Activated T-cell treated with anti-CD3 and anti-CD28 coated beads, Interleukin-2, amount 50 U/mL, for 72 hours (primary cell): ENCODE measurements around the gene EIF4E2. TPM values are rescaled to one million over a fixed set of nuclear protein-coding genes. Genes with fewer than 3 reads are reported as not detected.
"Not testable (repeated sequence)": the region's sequence is repeated elsewhere in the genome, so short reads cannot be mapped to it uniquely, and the experiment has no call there.

Experiments used
- ATAC-seq, 2 donors: fragments of 150-1000 bp; cut with Tn5 transposase; replicated peaks in 1 of 2; 2 replicates each; pipeline ENCODE4 v1.10.0; 2021; ENCODE audit warnings: moderate library complexity in 2 of 2, mild to moderate bottlenecking in 1 of 2
- DNase-seq, 2 donors: peaks; one replicate each; pipeline ENCODE4 v3.0.0; 2021 to 2022; ENCODE audit warnings: mixed read lengths in 1 of 2
- H3K27ac Mint-ChIP-seq: one replicate; pipeline ENCODE4 v1.8.0; 2022; ENCODE audit warnings: mild to moderate bottlenecking, moderate library complexity, mixed read lengths
- H3K27me3 Mint-ChIP-seq: one replicate; pipeline ENCODE4 v1.8.0; 2022; ENCODE audit warnings: low read depth, mixed read lengths
- H3K36me3 Mint-ChIP-seq, 2 donors: one replicate each; pipeline ENCODE4 v1.8.0; 2022; ENCODE audit warnings: mixed read lengths in 2 of 2, mild to moderate bottlenecking in 1 of 2; ENCODE audit not compliant: insufficient read depth in 2 of 2
- H3K4me1 Mint-ChIP-seq: one replicate; pipeline ENCODE4 v1.8.0; 2022; ENCODE audit warnings: low read depth, mixed read lengths
- H3K4me3 Mint-ChIP-seq, 2 donors: one replicate each; pipeline ENCODE4 v1.8.0; 2022; ENCODE audit warnings: mild to moderate bottlenecking in 2 of 2, mixed read lengths in 2 of 2, moderate library complexity in 2 of 2
- H3K9me3 Mint-ChIP-seq, 2 donors: one replicate each; pipeline ENCODE4 v1.8.0; 2022; ENCODE audit warnings: mixed read lengths in 2 of 2
- total RNA-seq, 2 donors: library from RNA; stranded (reverse); gene quantifications; one replicate each; pipeline ENCODE4 v1.2.3, GENCODE V29; 2022

Gene EIF4E2
- total RNA-seq, 2 donors from 2014 or later: 42.6 to 42.7 TPM

DNA sequence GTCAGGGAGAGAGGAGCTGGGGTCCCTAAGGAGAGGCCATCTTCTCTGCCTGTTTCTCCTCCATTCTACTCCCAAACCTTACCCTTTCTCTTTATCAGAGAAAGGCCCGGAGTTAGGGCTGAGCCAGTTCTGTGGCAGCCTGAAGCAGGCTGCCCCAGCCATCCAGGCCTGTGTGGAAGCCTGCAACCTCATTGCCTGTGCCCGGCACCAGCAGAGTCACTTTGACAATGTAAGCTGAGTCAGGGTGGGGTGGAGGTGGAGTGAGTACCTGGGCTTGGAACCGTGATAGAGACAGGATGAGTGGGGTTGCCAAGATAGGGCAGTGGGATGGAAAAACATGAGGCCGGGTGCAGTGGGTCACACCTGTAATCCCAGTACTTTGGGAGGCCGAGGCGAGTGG is 5.8 kb upstream of the EIF4E2 start:
- ATAC-seq (no peak), DNase-seq (no peak)
- Mint-ChIP-seq H3K4me3 (no peak overlapping the region), H3K9me3 (peaks cover 0 to 2% of the 10 kb centered on the region in 2 donors), H3K4me1 (peaks cover 29% of the 10 kb centered on the region), H3K27ac (no peak overlapping the region), H3K36me3 (peaks cover 4 to 18% of the 10 kb centered on the region in 2 donors), H3K27me3 (no peaks in the 10 kb centered on the region)

DNA sequence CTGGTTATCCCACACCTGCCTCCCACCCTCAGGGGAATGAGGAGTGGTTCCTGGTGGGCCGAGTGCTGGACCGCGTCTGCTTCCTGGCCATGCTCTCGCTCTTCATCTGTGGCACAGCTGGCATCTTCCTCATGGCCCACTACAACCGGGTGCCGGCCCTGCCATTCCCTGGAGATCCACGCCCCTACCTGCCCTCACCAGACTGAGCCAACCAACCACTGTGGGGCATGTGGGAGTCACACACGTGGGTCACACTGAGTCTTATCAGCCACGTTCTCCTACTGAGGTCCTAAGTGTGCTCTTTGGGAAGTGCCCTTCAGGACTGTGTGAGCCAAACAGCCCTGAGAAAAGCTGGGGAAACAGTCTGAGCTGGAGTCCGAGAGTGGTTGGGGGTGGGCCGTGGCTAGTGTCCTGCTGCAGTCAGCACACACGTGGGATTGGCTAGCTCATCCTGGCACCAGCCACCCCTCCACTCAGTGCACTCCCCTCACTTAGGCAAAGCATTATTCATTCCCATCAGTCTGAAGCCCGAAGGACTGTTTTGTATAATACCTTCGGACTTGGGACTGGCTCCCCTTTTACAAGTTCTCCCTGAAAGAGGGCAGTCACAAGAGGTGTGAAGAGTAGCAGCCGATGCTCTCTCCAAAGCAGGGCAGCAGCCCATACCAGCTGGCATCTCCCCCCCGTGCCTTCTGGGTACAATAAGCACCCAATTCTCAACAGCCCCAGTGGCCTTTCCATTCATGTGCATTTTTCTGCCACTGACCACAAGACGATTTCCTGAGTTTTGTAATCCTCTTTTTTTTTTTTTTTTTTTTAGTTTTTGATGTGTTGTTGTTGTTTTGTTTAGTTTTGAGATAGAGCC is 4.7 kb upstream of the EIF4E2 start:
- Mint-ChIP-seq H3K9me3 (peaks cover 0 to 2% of the 10 kb centered on the region in 2 donors), H3K27ac (no peak overlapping the region), H3K4me3 (no peak overlapping the region), H3K27me3 (no peaks in the 10 kb centered on the region), H3K4me1 (peaks cover 34% of the 10 kb centered on the region), H3K36me3 (peaks cover 4 to 20% of the 10 kb centered on the region in 2 donors)
- no peak for DNase-seq
- no peak for ATAC-seq

DNA sequence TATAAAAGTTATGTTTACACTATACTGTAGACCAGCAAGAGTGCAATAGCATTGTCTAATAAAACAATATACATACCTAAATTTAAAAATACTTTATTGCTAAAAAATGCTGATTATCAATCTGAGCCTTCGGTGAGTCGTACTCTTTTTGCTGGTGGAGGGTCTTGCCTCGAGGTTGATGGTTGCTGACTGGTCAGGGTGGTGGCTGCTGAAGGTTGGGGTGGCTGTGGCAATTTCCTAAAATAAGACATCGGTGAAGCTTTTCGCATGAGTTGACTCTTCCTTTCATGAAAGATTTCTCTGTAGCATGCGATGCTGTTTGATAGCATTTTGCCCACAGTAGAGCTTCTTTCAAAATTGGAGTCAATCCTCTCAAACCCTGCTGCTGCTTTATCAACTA is 2.5 kb upstream of the EIF4E2 start:
- Mint-ChIP-seq H3K9me3 (peaks cover 0 to 2% of the 10 kb centered on the region in 2 donors), H3K4me3 (no peak overlapping the region), H3K4me1 (peaks cover 53% of the 10 kb centered on the region), H3K36me3 (peaks cover 7 to 23% of the 10 kb centered on the region in 2 donors), H3K27ac (no peak overlapping the region), H3K27me3 (no peaks in the 10 kb centered on the region)
- DNase-seq (no peak), ATAC-seq (no peak)

DNA sequence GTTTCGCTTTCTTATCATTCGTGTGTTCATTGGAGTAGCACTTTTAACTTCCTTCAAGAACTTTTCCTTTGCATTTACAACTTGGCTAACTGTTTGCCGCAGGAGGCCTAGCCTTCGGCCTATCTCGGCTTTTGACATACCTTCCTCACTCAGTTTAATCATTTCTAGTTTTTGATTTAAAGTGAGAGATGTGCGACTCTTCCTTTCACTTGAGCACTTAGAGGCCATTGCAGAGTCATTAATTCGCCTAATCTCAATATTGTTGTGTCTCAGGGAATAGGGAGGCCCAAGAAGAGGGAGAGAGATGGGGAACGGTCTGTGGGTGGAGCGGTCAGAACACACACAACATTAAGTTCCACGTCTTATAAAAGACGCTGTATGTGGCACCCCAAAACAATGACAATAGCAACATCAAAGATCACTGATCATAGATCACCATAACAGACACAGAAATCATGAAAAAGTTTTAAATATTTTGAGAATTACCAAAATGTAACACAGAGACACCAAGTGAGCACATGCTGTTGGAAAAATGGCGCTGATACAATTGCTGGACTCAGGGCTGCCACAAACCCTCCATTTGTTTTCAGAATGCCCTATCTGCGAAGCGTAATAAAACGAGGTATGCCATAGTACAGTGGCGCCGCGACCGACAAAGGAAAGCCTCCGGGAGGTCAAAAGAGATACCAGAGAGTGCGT is 685 bp upstream of the EIF4E2 start:
- Mint-ChIP-seq H3K36me3 (peaks cover 10 to 26% of the 10 kb centered on the region in 2 donors), H3K27me3 (no peaks in the 10 kb centered on the region)
- ATAC-seq: no peak

DNA sequence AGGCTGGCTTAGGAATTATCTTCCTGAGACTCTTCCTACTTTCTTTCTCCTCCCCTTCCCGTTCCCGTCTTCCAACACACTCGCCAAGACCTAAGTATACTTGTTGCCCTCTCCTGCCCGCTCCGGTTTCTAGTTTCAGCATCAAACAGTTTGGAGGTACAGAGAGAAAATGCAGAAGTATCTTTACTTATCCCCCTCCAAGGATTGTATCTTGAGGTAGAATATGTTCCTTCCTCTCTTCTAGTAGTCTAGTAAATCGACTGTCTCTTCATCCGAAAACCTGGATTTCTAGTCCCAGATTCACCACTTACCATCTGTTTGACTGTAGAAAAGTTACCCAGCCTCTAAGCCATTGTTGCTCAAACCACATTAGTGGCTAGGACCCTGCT is 755 bp downstream of the EIF4E2 start:
- peaks cover 10 to 28% of the 10 kb centered on the region in 2 donors for H3K36me3 Mint-ChIP-seq
- H3K4me3 Mint-ChIP-seq: peak overlapping the region; percentile 98 to 99
- peak overlapping the region; percentile 64 for H3K27ac Mint-ChIP-seq
- peaks cover 85% of the 10 kb centered on the region for H3K4me1 Mint-ChIP-seq
- no peak for DNase-seq
- no peaks in the 10 kb centered on the region for H3K27me3 Mint-ChIP-seq
- no peak for ATAC-seq
- peaks cover 0 to 2% of the 10 kb centered on the region in 2 donors for H3K9me3 Mint-ChIP-seq

More for the DNA sequence above, 685 bp upstream of the EIF4E2 start:
- Mint-ChIP-seq H3K27ac (peak overlapping the region; percentile 97), H3K4me1 (peaks cover 72% of the 10 kb centered on the region), H3K4me3 (peak overlapping the region; percentile 98 to 99), H3K9me3 (peaks cover 0 to 2% of the 10 kb centered on the region in 2 donors)
- no peak for DNase-seq

DNA sequence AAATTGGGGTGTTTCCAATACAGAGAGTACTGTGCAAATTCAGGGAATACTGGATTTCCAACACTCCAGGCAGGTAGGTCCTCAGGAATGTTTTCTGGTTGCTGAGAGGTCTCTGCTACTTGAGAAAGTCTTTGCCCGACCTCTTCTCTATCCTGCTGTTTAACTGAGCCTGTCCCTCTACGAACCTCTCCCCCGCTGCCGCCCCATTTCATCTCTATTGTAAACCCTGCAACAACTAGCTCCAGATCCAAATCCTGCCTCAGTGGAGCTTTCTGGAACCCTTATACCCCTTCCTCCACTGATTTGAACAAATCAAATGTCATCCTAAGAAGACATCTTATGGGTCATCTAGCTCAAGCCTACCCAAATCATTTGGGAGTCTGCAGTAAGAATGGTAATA is 1.3 kb downstream of the EIF4E2 start:
- Mint-ChIP-seq H3K9me3 (peaks cover 0 to 2% of the 10 kb centered on the region in 2 donors), H3K27ac (peak overlapping the region; percentile 64), H3K4me3 (peak overlapping the region; percentile 98 to 99), H3K4me1 (peaks cover 83% of the 10 kb centered on the region), H3K27me3 (no peaks in the 10 kb centered on the region), H3K36me3 (peaks cover 10 to 25% of the 10 kb centered on the region in 2 donors)
- ATAC-seq (no peak), DNase-seq (no peak)

DNA sequence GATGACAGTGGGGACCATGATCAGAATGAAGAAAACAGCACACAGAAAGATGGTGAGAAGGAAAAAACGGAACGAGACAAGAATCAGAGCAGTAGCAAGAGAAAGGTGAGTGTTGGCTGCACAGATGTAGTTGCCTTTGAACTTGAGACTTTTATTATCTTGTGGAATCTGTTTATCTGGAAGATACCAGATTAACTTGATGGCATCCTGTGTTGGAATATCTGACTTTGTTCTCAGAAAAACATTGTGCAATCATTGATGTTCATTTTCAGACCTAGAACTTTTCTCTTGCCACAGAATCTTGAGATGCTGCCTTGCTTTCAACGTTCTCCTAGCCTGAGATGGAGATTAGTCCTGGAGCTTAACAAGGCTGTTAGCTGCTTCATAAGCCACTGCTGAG is 5.9 kb downstream of the EIF4E2 start:
- peaks cover 5 to 19% of the 10 kb centered on the region in 2 donors for H3K36me3 Mint-ChIP-seq

DNA sequence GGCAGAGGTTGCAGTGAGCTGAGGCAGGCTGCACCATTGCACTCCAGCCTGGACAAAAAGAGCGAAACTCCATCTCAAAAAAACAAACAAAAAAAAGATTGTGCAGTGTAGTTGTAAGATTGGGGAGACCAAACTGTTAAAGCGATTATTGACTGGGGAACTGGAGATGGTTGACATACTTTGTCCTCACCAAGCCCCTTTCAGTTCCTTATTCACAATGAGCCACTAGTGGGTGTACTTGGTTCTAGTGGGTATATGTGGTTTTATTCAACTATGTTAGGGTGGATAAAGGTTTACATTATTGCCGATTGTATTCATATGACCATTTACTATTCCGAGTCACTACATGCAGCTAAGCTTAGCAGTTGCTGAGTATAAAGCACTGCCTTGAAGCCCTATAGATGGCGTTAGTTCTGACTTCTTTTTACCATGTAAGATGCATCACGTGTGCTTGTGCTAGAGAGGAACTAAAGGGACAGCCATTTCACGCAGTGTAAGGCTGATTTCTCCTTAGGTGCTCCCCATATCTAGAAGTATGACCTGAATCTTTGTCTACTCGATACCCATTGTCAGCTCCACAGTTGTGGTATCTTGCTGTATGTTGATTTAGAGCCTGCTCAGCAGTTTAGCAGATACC is 12.1 kb downstream of the EIF4E2 start:
- H3K4me1 Mint-ChIP-seq: peaks cover 5% of the 10 kb centered on the region
- no peaks in the 10 kb centered on the region for H3K9me3 Mint-ChIP-seq
- no peaks in the 10 kb centered on the region for H3K27me3 Mint-ChIP-seq
- peaks cover 2 to 9% of the 10 kb centered on the region in 2 donors for H3K36me3 Mint-ChIP-seq
- H3K4me3 Mint-ChIP-seq: no peak overlapping the region
- DNase-seq (no peak), ATAC-seq (no peak)
- H3K27ac Mint-ChIP-seq: no peak overlapping the region

More for the DNA sequence above, 5.9 kb downstream of the EIF4E2 start:
- peaks cover 50% of the 10 kb centered on the region for H3K4me1 Mint-ChIP-seq
- ATAC-seq (no peak), DNase-seq (no peak)
- no peaks in the 10 kb centered on the region for H3K27me3 Mint-ChIP-seq
- no peak overlapping the region for H3K4me3 Mint-ChIP-seq
- no peak overlapping the region for H3K27ac Mint-ChIP-seq
- no peaks in the 10 kb centered on the region for H3K9me3 Mint-ChIP-seq

DNA sequence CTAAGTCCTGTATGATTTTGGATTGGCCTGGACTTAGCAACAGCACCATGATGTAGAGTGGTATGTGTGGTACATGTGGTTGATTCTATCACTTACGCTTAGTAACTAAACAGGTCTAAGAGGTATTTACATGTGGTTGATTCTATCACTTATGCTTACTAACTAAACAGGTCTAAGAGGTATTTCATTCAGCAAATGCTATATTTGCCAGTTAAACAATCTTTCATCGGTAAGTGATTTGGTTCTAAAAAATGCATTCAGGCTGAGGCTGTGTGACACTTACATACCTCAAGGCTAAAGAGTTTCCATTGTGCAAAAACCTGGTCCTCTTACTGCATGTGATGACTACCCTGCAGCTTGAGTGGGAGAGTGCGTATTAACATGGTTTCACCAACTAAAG is 13.1 kb downstream of the EIF4E2 start:
- Mint-ChIP-seq H3K36me3 (peaks cover 4 to 9% of the 10 kb centered on the region in 2 donors), H3K9me3 (no peaks in the 10 kb centered on the region), H3K27me3 (no peaks in the 10 kb centered on the region), H3K4me3 (no peak overlapping the region), H3K27ac (no peak overlapping the region), H3K4me1 (peaks cover 5% of the 10 kb centered on the region)
- ATAC-seq: peak; percentile 42 to 82
- no peak for DNase-seq

DNA sequence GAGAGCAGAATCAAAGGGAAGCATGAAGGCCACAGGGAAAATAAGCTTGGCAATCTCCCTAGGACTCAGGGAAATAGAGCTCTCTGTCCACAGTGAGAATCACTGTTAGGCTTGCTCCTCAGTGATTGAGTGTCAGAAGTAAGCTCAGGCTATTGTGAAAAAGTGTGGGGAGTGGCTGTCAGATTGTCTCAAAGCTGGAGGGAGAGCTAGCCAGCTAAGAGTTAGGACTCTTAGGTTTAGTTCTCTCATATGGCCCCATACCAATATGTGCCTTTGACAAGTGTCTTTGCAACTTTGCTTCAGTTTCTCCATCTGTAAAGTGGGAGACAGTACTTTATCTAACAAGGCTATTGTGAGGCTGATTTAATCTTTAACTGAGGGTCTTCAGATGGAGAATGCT is 17.2 kb downstream of the EIF4E2 start:
- no peaks in the 10 kb centered on the region for H3K27me3 Mint-ChIP-seq
- no peaks in the 10 kb centered on the region for H3K9me3 Mint-ChIP-seq
- ATAC-seq (no peak), DNase-seq (no peak)
- H3K4me3 Mint-ChIP-seq: no peak overlapping the region
- no peak overlapping the region for H3K27ac Mint-ChIP-seq
- peaks cover 5% of the 10 kb centered on the region for H3K4me1 Mint-ChIP-seq
- H3K36me3 Mint-ChIP-seq: peaks cover 4 to 16% of the 10 kb centered on the region in 2 donors

DNA sequence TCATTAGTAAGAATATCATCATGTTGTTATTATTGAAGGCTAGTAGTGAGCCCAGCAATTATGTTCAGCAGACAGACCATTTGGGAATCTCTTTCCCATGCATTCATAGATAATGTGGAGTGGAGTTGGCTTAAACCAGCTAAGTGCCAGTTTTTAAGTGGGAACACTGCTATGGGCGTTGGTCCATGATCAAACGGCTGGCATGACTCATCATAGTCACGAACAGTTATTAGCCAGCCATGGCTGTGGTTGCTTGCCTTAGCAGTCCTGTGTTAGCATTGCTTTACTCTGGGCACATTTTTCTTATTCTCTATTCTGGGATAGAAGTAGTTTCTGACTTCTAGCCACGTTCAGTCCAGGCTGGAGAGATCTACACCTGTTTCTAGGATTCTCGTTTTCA is 17.7 kb downstream of the EIF4E2 start:
- Mint-ChIP-seq H3K27me3 (no peaks in the 10 kb centered on the region), H3K4me1 (peaks cover 4% of the 10 kb centered on the region), H3K4me3 (no peak overlapping the region), H3K9me3 (no peaks in the 10 kb centered on the region), H3K36me3 (peaks cover 4 to 16% of the 10 kb centered on the region in 2 donors), H3K27ac (no peak overlapping the region)
- ATAC-seq (no peak), DNase-seq (no peak)

DNA sequence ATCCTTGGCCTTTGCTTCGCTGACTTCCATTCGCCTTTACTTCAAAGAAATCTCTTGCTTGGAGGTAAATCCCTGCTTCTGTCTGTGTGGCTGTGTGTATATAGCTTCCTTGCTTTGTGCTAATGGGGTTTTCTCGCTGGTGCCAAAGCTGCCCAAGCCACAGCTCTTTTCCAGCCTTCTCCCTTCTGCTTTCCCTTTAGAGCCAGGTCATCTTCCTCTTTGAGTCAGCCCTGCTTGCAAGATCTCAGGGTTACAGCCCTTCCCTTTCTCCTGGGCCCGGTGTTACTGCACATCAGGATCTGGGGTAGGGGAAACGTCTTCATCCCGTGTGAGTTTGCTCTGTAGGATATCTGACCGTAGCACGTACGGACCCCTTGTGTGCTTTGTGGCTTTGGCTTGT is 19.1 kb downstream of the EIF4E2 start:
- no peaks in the 10 kb centered on the region for H3K27me3 Mint-ChIP-seq
- no peak overlapping the region for H3K27ac Mint-ChIP-seq
- DNase-seq (no peak), ATAC-seq (no peak)
- no peaks in the 10 kb centered on the region for H3K9me3 Mint-ChIP-seq
- H3K4me3 Mint-ChIP-seq: no peak overlapping the region
- peaks cover 2 to 16% of the 10 kb centered on the region in 2 donors for H3K36me3 Mint-ChIP-seq
- no peaks in the 10 kb centered on the region for H3K4me1 Mint-ChIP-seq

DNA sequence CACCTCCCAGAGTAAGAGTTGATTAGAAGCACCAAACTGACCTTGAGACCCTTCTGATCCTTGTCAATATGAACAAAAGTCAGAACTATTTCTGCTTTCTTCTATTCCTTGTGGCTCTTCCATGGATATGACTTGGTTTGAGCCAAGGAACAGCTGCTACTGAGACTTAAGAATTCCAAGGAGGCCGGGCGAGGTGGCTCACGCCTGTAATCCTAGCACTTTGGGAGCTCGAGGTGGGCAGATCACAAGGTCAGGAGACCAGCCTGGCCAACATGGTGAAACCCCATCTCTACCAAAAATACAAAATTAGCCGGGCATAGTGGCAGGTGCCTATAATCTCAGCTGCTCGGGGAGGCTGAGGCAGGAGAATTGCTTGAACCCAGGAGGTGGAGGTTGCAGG is 20.0 kb downstream of the EIF4E2 start:
- DNase-seq, ATAC-seq, H3K27ac Mint-ChIP-seq, H3K4me1 Mint-ChIP-seq, H3K9me3 Mint-ChIP-seq, H3K27me3 Mint-ChIP-seq, H3K4me3 Mint-ChIP-seq: not testable (repeated sequence)
- peaks cover 2 to 13% of the 10 kb centered on the region in 2 donors for H3K36me3 Mint-ChIP-seq
